GM12873 (cell line): Measurements from ENCODE around the gene SORBS2.

ENCODE experiments used
- TF ChIP-seq, protein P1 (sequence below): IDR thresholded peaks from 2 replicates; pipeline ENCODE4 v1.5.1; 2012; ENCODE audit warnings: low read depth, mild to moderate bottlenecking, moderate library complexity, low read length, control low read depth; ENCODE audit not compliant: insufficient read depth; ENCODE audit errors: missing control alignments

SORBS2 gene

DNA sequence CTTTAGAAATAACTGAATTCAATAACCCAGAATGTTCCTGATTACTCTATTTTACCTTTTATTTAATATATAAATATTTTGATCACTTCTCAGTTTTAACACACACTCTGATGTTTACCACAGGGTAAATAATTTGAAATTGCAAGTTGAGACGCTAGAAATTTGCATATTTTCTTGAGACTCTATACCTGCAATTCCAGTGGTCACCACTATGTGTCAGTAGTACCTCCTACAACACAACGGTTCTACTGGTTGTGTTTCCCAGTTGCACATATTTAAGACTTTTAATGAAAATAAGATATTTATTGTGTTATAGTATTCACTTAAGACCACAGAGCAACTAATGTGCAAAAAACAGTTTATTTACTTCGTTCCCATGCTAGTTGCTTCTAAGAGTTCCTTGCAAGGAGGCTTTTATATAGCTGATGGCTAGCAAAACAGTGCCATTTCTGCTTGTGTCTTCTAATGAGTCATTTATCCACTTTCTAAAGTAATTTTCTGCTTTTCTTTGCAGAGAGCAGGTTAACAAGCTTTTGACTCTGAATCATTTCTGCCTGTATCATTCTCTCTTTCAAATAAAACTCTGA lies 177.8 kb downstream of the SORBS2 start:
- TF ChIP-seq, protein P1, sequence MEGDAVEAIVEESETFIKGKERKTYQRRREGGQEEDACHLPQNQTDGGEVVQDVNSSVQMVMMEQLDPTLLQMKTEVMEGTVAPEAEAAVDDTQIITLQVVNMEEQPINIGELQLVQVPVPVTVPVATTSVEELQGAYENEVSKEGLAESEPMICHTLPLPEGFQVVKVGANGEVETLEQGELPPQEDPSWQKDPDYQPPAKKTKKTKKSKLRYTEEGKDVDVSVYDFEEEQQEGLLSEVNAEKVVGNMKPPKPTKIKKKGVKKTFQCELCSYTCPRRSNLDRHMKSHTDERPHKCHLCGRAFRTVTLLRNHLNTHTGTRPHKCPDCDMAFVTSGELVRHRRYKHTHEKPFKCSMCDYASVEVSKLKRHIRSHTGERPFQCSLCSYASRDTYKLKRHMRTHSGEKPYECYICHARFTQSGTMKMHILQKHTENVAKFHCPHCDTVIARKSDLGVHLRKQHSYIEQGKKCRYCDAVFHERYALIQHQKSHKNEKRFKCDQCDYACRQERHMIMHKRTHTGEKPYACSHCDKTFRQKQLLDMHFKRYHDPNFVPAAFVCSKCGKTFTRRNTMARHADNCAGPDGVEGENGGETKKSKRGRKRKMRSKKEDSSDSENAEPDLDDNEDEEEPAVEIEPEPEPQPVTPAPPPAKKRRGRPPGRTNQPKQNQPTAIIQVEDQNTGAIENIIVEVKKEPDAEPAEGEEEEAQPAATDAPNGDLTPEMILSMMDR = peak; percentile 58

DNA sequence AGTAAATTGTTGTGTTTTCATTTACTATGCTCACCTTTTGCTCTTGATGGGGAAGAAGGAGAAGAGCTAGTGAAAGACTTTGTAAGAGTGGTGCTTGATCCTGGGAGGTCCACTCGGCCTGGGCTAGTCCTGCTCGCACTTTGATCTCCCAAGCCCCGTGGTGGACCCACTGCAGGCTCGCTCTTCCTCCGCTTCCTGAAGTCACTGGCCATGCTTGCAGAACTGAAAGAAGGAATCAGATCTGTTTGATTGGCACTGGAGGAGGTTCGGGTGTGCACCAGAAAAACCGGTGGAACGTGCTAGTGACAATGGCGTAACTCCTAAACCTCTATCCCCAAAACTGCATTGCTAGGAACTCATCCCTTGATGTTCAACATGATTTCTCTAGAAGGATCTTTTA lies 185.2 kb downstream of the SORBS2 start:
- TF ChIP-seq, protein P1 = no peak

DNA sequence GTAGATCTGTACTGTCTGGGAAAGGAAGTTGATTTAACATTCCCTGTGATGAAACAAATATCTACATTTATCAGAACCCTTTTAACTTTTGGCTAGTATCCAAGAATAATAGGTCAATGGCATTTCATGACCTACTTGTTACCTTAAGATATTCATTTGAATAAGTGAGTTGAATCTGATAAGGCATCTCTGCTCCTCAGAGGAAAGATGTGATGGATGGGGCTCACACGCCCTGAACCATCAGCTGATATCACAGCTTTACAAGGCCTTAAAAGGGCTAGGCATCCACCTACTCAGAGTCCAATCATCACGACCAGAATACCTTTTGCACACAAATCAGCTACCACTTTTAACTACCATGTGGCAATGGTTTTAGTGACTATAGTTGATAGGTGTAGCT lies 186.5 kb downstream of the SORBS2 start:
- TF ChIP-seq, protein P1 = no peak

DNA sequence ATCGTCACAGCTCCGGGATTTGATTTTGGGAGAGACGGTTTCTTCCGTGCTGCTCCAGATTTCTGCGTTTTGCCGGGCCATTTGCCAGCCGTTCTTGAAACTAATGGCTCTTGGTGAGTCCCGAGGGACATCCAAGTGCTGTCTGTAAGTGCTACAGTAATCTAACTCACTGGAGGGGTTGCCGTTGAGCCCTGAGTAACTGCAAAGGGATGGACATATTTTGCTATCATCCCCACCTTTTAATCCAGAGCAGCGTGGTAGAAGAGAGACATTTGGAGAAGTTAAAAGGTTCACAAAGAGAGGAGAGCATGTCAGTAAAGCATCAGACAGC lies 187.8 kb downstream of the SORBS2 start:
- TF ChIP-seq, protein P1 = no peak

DNA sequence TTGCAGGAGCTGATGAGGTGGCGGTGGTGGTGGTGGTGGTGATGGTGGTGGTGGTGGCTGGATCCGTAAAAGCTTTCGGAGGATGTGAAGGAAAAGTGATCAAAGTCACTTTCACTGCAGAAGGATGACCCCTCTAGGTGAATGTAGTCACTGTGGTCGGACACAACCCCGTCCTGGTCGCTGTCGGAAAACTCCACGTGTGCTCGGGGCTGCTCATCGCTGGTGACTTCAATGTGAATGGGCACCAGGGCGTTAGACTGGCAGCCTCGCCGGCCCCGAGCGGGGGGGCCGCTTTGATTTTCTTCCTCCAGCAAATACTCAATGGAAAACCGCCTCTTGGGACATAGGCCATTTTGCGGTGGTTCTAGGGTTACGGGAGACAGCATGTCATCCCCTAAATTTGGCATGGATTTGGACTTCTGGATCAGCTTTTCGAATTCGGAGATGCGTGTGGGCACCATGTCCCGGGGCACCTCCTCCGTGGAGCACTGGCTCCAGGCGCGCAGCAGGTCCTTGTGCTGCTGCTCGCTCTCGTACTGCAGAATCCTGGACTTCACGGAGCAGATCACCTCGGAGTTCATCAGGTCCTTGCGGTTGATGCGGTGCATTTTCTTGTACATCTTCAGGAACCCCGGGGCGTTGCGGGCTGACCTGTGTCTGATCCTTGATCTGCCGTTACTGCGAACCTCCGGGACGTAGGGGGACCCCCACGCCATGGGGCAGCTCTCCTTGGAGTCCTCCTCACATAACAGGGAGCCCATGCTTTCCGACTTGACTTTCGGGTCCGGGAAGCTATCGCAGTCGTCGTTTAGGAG lies 188.3 kb downstream of the SORBS2 start:
- TF ChIP-seq, protein P1 = no peak

DNA sequence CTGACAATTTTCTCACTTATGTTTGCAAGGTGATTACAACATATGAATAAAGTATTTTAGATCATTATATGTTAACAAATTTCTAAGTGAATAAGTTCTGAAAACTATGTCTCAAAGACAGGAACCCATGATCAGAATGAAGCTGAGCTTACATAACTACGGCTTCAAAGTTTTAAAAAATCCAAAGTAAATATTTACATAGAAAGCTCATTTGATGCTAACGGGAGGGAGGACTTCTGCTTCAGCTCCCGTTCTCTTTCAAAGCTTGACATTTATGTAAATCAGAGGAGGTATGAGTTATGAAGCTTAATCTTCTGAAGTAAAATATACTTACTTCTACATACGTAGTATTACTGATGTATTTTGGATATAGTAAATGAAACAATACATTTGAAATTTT lies 203.8 kb downstream of the SORBS2 start:
- TF ChIP-seq, protein P1 = no peak

DNA sequence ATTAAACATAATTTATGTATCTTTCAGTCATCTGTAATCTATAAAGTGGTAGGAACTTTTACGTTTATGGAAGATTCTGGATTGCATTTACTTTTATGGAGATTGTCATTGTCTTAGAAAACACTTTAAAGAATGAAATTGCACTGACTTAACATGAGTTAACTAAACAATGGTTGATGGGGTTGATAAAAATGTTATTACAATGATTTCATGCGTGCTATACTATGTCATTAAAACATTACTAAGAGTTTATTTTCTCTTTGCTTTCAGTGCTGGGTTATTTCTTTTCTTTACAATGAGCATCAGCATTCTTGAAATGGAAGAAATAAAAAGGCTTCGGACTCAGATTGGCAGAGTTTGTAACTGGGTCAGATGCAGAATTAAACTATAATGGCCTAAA lies 209.6 kb downstream of the SORBS2 start:
- TF ChIP-seq, protein P1 = no peak
